MM.1S (cell line): ENCODE measurements around the gene SLC38A11.

Source experiments
- DNase-seq: peaks from one replicate; pipeline ENCODE4 v3.0.0-alpha.2; 2015
- H2AFZ ChIP-seq: fragments of 300-600 bp; sonication (generic); 2 replicates; pipeline ENCODE4 v1.6.0; 2016; ENCODE audit warnings: antibody characterized with exemption, low read length
- H3F3A ChIP-seq: fragments of 300-600 bp; sonication (generic); 2 replicates; pipeline ENCODE4 v1.6.1; 2016; ENCODE audit warnings: mild to moderate bottlenecking, antibody characterized with exemption, low read length, moderate library complexity, mixed read lengths; ENCODE audit not compliant: insufficient read depth
- H3K27ac ChIP-seq: fragments of 300-600 bp; sonication (generic); 2 replicates; pipeline ENCODE4 v1.5.1; 2016; ENCODE audit warnings: mild to moderate bottlenecking, low read length
- H3K27me3 ChIP-seq: fragments of 300-600 bp; sonication (generic); replicated peaks from 2 replicates; pipeline ENCODE4 v1.6.0; 2016; ENCODE audit warnings: low read length; ENCODE audit not compliant: insufficient read depth
- H3K36me3 ChIP-seq: fragments of 300-600 bp; sonication (generic); replicated peaks from 2 replicates; pipeline ENCODE4 v1.6.1; 2016; ENCODE audit warnings: mild to moderate bottlenecking, low read length, mixed read lengths; ENCODE audit not compliant: insufficient read depth
- H3K4me1 ChIP-seq: fragments of 300-600 bp; sonication (generic); 2 replicates; pipeline ENCODE4 v1.6.1; 2016; ENCODE audit warnings: low read length, mixed read lengths
- H3K4me2 ChIP-seq: fragments of 300-600 bp; sonication (generic); 2 replicates; pipeline ENCODE4 v1.6.0; 2016; ENCODE audit warnings: low read depth, low read length
- H3K4me3 ChIP-seq: fragments of 300-600 bp; sonication (generic); 2 replicates; pipeline ENCODE4 v1.5.1; 2016; ENCODE audit warnings: low read length, mixed read lengths
- H3K79me2 ChIP-seq: fragments of 300-600 bp; sonication (generic); 2 replicates; pipeline ENCODE4 v1.6.1; 2016; ENCODE audit warnings: mixed run types, low read length, mixed read lengths
- H3K9ac ChIP-seq: fragments of 300-600 bp; sonication (generic); 2 replicates; pipeline ENCODE4 v1.6.1; 2016; ENCODE audit warnings: low read length, mixed read lengths
- H3K9me2 ChIP-seq: fragments of 300-600 bp; sonication (generic); replicated peaks from 2 replicates; pipeline ENCODE4 v1.6.1; 2016; ENCODE audit warnings: mild to moderate bottlenecking, low read length, mixed read lengths; ENCODE audit not compliant: insufficient read depth
- H3K9me3 ChIP-seq: fragments of 300-600 bp; sonication (generic); replicated peaks from 2 replicates; pipeline ENCODE4 v1.6.1; 2016; ENCODE audit warnings: mild to moderate bottlenecking, low read length, mixed read lengths; ENCODE audit not compliant: insufficient read depth
- H4K20me1 ChIP-seq: fragments of 300-600 bp; sonication (generic); 2 replicates; pipeline ENCODE4 v1.6.1; 2016; ENCODE audit warnings: mild to moderate bottlenecking, low read length, moderate library complexity, mixed read lengths; ENCODE audit not compliant: insufficient read depth
- EZH2 ChIP-seq: fragments of 300-600 bp; sonication (generic); optimal IDR thresholded peaks from 2 replicates; pipeline ENCODE3; 2017; ENCODE audit warnings: low read depth, mild to moderate bottlenecking, antibody characterized with exemption, low read length, mixed read lengths
- EZH2phosphoT487 ChIP-seq: fragments of 300-600 bp; sonication (generic); IDR thresholded peaks from 2 replicates; pipeline ENCODE4 v1.6.1; 2018; ENCODE audit warnings: antibody characterized with exemption, low read length
- TF ChIP-seq, protein P1 (sequence below): fragments of 300-600 bp; sonication (generic); IDR thresholded peaks from 2 replicates; pipeline ENCODE4 v1.5.1; 2016; ENCODE audit warnings: antibody characterized with exemption, low read length, mixed read lengths

The SLC38A11 gene

DNA sequence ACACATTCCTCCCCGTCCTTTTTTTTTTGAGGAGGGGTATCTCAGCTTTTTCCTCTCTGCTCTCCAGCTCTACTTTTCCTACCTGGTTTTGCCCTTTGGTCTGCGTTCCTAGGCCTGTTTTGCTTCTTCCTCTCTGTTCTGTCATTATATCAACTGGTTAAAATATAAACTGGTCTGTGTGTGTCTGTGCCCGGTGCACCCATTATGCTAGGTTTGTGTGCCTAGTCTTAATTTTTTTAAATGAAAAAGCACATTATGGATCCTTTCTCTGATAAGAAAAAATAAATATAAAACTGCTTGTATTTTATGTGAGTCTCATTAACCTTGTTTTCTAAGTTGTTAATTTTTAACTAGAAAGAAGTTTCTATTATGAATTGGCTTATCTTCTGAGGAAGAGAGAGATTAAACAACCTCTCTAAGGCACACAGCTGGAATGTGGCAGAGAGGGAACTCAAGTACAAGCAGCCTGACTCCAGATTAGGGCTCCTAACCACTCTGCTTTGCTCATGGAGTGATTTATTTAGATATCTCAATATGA is 17.4 kb downstream of the SLC38A11 start:
- H3K9me3 ChIP-seq, result no peaks in the 10 kb centered on the region
- TF ChIP-seq EZH2 (no peak), EZH2phosphoT487 (no peak)
- TF ChIP-seq, protein P1, sequence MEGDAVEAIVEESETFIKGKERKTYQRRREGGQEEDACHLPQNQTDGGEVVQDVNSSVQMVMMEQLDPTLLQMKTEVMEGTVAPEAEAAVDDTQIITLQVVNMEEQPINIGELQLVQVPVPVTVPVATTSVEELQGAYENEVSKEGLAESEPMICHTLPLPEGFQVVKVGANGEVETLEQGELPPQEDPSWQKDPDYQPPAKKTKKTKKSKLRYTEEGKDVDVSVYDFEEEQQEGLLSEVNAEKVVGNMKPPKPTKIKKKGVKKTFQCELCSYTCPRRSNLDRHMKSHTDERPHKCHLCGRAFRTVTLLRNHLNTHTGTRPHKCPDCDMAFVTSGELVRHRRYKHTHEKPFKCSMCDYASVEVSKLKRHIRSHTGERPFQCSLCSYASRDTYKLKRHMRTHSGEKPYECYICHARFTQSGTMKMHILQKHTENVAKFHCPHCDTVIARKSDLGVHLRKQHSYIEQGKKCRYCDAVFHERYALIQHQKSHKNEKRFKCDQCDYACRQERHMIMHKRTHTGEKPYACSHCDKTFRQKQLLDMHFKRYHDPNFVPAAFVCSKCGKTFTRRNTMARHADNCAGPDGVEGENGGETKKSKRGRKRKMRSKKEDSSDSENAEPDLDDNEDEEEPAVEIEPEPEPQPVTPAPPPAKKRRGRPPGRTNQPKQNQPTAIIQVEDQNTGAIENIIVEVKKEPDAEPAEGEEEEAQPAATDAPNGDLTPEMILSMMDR, result no peak
- no peak for DNase-seq
- no peaks in the 10 kb centered on the region for H3K27me3 ChIP-seq
- 0 out of 2 replicates have a peak, but pooled peaks cover 4% of the 10 kb centered on the region for H3K4me1 ChIP-seq
- 0 out of 2 replicates have a peak, but pooled peaks cover 7% of the 10 kb centered on the region for H3F3A ChIP-seq
- no peak overlapping the region for H3K4me3 ChIP-seq
- H2AFZ ChIP-seq, result no peak overlapping the region
- no peaks in the 10 kb centered on the region for H3K79me2 ChIP-seq
- H3K9me2 ChIP-seq, result no peaks in the 10 kb centered on the region
- H3K9ac ChIP-seq, result no peak overlapping the region
- no peak overlapping the region for H3K4me2 ChIP-seq
- no peaks in the 10 kb centered on the region for H3K36me3 ChIP-seq
- no peaks in the 10 kb centered on the region for H4K20me1 ChIP-seq
- no peak overlapping the region for H3K27ac ChIP-seq

DNA sequence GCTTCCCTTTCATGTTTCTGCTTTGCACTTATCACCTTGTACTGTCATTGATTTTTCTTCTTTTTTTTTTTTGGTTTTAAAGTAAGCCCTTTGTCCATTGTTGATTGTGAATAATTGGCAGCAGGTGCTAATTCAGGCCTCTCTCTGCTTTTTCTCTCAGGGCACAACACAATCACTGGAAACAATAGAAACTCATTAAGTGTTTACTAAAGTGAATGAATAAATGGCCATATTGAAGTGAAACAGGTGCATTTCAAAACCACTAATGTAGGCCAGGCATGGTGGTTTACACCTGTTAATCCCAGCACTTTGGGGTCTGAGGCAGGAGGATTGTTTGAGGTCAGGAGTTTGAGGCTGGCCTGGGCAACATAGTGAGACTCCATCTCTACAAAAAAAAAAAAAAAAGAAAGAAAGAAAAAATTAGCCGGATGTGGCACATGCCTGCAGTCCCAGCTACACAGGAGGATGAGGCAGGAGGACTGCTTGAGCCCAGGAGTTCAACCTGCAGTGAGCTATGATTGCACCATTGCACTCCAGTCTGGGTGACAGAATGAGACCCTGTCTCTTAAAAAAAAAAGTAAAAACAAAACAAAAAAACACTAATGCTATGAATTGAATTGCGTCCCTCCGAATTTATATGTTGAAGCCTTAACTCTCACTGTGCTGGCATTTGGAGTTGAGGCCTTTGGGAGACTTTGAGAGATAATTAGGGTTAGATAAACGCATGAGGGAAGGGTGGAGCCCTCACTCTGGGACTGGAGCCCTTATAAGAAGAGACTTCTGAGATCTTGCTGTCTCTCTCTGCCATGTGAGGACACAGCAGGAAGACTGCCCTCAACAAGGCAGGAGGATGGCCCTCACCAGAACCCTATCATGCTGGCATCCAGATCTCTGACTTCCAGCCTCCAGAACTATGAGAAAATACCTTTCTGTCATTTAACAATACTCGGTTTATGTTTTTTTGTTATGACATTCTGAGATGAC is 19.9 kb downstream of the SLC38A11 start:
- TF ChIP-seq, protein P1, result no peak
- no peak for TF ChIP-seq EZH2phosphoT487
- no peak for TF ChIP-seq EZH2
- no peak overlapping the region for H2AFZ ChIP-seq
- H3K36me3 ChIP-seq, result no peaks in the 10 kb centered on the region
- H3K9me2 ChIP-seq, result no peaks in the 10 kb centered on the region
- no peaks in the 10 kb centered on the region for H3K79me2 ChIP-seq
- H3K9me3 ChIP-seq, result no peaks in the 10 kb centered on the region
- H3F3A ChIP-seq, result 0 out of 2 replicates have a peak, but pooled peaks cover 7% of the 10 kb centered on the region
- H4K20me1 ChIP-seq, result no peaks in the 10 kb centered on the region
- H3K4me3 ChIP-seq, result no peak overlapping the region
- no peak overlapping the region for H3K9ac ChIP-seq
- peak; percentile 49 for DNase-seq
- H3K27ac ChIP-seq, result no peak overlapping the region
- no peak overlapping the region for H3K4me2 ChIP-seq
- no peaks in the 10 kb centered on the region for H3K27me3 ChIP-seq
- 0 out of 2 replicates have a peak, but pooled peaks cover 4% of the 10 kb centered on the region for H3K4me1 ChIP-seq

DNA sequence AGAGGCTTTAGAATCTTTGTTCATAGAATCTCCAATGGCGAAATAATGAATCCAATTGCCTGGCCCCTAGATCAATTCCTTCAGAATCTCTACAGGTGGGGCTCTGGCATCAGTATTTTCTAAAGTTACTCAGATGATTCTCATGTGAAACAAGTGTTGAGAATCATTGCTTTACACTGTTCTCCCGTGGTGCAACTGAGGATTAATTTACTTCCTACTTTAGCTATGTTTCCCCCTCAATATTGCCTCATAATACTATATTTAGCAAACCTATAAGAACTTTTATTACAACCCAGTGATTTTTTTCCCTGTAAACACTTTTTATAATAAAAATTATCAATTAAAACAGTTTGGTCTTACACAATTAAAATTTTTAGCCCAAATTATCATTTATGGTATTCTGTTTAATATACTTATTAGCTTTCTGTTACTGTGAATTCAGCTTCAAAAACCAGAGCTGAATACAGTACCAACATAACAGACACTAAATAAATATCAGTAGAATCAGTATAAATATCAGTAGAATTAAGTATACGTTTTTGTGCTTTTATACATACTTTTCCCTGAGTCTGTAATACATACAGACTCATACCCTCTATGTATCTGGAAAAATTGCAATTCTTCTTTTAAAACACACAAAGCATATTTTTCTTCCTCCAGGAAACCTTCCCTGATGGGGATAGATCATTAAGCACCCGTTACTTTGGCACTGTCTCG is 20.8 kb downstream of the SLC38A11 start:
- Histone ChIP-seq H3K4me2 (no peak overlapping the region), H2AFZ (no peak overlapping the region), H4K20me1 (no peaks in the 10 kb centered on the region), H3K4me1 (0 out of 2 replicates have a peak, but pooled peaks cover 4% of the 10 kb centered on the region), H3K27ac (no peak overlapping the region), H3K9ac (no peak overlapping the region), H3K79me2 (no peaks in the 10 kb centered on the region), H3K36me3 (no peaks in the 10 kb centered on the region), H3K9me3 (no peaks in the 10 kb centered on the region), H3K27me3 (no peaks in the 10 kb centered on the region), H3K9me2 (no peaks in the 10 kb centered on the region), H3F3A (0 out of 2 replicates have a peak, but pooled peaks cover 7% of the 10 kb centered on the region), H3K4me3 (no peak overlapping the region)
- DNase-seq, result no peak
- TF ChIP-seq, protein P1, result no peak
- TF ChIP-seq EZH2phosphoT487 (no peak), EZH2 (no peak)
